GM21447 (cell line): Measurements from ENCODE around the gene PPP1CB.
"Not testable (repeated sequence)": the region's sequence is repeated elsewhere in the genome, so short reads cannot be mapped to it uniquely, and the experiment has no call there.

Experiments
- ATAC-seq: cut with Tn5 transposase; IDR thresholded peaks from one replicate; pipeline ENCODE4 v1.9.1; 2021; ENCODE audit not compliant: unreplicated experiment

Gene PPP1CB

GRCh38 chr2:28742619-28743018, 9.0 kb upstream of the PPP1CB start:
- not testable (repeated sequence) for ATAC-seq

GRCh38 chr2:28745225-28745624, 6.4 kb upstream of the PPP1CB start:
- no peak for ATAC-seq

DNA sequence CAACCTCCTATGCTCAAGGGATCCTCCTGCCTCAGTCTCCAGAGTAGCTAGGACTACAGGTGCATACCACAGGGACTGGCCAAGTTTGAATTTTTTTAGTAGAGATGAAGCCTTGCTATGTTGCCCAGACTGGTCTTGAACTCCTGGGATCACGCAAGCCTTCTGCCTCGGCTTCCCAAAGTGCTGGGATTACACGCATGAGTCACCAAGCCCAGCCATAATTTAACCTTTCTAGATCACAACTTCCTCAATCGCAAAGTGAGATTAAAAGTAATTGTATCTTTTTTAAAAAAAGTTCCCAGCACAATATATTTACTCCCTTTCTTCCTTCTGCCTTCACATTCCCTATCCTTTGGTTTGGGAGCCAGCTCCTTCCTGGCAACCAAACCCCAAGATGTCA, 5.8 kb upstream of the PPP1CB start:
- no peak for ATAC-seq

DNA sequence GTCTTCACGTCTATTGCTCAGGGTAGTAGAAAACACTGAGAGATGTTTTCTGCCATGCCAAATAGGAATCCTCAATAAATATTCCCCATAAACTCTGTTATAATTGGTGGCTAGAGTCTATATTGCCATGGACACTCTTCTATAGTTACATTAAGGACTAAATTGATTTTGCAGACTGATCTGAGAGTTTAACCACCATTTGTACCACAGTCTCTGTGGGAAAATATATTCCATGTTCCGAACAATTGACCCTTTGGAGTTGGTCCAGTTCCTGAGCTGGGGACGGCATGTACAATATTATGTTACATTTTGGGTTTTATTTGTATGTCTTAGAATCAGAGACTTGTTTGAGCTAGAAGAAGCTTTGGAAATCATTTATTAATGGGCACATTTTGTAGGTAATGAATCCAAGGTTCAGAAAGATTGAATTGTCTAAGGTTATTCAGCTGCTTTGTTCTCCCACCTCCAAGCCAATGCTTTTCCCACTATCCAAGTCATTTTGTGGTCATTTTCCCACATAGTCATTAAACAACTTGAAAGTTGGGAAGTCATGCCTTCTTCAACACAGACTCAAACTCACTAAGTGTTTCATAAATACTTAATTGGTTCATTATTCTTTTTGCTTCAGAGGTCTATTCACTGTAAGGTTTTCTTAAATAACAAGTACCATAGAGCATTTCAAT, 5.1 kb upstream of the PPP1CB start:
- no peak for ATAC-seq

DNA sequence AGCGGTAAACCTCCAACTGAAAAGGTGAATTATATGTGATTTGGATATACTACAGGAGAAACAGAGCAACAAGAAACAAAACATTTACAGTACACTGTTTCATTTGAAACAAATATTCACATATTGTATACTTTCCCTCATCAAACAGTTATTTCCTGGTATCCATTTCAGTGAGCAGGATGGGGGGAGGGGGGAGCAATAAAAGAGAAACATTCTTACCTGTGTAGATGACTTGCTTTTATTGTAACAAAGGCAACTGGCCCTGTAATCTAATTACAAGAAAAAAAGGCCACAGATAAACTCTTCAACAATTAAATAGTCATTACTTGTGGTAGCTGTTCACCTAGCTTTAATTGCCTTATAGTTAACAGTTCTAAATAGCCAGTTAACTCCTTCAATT, 3.9 kb upstream of the PPP1CB start:
- ATAC-seq = no peak

GRCh38 chr2:28748176-28748575, 3.5 kb upstream of the PPP1CB start:
- ATAC-seq = no peak

- no peak for ATAC-seq
Observed at GRCh38 chr2:28748941-28749340, 2.7 kb upstream of the PPP1CB start.

GRCh38 chr2:28749526-28749925, 2.1 kb upstream of the PPP1CB start:
- no peak for ATAC-seq

DNA sequence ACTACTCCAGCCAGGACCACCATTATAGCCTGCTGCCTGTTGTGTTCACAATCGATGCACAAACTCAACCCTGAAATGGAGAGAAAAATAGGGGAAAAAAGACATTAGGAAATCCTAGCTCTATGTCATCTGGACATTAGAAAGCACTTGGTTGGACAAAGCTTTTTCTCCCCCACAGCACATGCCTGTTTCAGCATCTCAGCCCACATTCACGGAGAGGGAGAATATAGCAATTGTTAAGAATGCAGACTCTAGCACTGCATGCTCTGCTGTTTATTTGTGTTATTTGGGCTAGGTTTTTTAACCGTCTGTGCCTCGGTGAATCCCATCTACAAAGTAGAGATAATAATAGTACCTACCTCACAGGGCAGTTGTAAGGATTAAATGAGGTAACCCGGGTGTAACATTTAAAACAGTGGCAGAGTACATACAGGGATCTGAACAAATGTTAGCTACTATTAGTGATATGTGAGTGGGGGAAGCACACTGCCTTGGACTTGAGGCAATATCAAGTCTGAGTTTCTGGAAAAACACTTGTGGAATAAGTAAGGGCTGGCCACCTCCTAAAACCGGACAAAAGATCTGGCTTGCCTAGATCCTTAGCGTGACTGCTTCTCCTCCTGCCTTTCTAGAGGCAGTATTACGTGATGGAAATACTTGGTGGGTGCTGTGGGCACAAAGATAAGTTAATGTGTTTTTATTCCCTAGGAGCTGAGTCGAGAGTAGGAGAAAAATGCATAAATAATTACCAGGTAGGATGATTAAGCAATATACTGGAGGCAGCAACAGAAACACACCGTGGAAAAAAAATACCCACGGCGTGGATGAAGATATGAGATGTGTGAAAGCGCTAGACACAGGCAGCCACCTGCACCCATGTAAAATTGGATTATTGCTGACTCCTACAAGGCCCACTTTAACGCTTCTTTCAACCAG, 1.0 kb upstream of the PPP1CB start:
- ATAC-seq = no peak

GRCh38 chr2:28751956-28752630, 463 bp downstream of the PPP1CB start:
- ATAC-seq = peak; percentile 25

- ATAC-seq = no peak
Observed at GRCh38 chr2:28752631-28753376, 1.2 kb downstream of the PPP1CB start.

DNA sequence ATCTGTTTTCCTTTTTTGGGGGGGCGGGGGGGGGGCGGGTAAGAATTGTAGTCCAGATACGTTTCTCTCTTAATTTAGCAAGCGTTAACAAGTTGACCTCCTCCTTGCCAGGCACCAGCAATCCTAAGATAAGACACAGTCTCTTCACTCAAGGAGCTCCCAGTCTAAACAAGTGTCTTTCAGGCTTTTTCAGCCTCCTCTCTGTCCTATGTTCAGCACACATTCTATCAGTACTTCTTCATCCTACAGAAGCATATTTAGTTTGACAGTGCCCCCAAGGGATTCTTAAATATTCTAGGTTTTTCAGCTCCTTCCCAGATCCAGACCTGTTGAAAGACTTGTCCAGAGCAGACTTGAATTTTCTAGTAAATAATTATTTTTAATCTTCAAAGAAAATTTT, 2.7 kb downstream of the PPP1CB start:
- ATAC-seq = no peak

DNA sequence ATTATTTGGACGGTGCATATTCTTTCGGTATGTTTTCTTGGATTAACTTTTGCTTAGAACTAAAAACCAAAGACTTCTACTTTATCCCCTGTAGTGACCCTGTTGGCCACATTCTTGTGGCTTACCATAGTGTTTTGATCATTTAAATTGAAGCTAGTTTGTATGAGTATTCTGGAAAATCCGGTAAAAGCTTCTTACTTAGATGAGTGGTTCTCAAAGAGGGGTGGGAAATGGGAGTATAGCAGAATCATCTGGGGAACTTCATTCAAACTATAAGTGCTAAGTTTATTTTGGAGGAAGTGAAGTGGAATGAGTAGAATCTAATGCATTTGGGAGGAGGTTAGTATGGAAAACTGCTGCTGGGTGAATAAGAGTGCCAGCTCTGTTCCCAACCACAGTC, 3.8 kb downstream of the PPP1CB start:
- no peak for ATAC-seq

DNA sequence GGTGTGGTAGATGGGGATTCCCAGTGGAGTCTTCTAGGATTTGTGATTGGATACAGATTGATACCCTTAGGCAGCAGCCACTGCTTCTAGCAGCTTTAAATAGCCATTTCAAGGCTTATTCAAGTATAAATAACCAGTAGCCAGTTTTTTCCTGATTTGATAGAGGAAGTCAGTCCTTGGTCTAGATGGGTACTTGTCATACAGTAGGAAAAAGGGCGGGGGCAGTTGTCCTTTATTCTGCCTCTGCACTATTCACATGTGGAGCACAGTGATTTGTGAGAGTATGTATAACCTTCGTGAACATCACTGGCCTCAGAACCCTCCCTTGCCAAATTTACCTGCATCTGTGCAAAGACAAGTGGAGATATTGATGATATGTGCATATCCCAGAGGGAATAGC, 6.8 kb downstream of the PPP1CB start:
- no peak for ATAC-seq

- no peak for ATAC-seq
Observed at GRCh38 chr2:28761420-28761819, 9.8 kb downstream of the PPP1CB start.

GRCh38 chr2:28764909-28765711, 13.5 kb downstream of the PPP1CB start:
- ATAC-seq = no peak

DNA sequence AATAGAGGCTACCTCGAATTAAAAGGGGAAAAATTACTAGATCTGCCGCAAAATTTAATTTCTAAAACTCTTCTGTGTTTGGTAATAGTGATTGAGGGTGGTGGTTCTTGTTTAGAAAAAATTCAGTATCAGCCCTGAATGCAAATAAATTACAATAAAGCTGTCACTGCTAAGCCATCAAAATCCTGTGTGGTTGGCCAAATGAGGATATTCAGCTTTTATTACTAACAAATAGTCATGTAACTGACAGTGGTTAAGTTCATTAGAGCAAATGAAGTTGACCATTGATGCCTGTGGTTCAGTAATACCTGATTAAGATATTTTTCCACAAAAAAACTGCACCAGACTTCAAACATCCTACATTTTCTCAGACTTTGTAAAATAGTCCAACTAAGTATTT, 14.4 kb downstream of the PPP1CB start:
- ATAC-seq = no peak

DNA sequence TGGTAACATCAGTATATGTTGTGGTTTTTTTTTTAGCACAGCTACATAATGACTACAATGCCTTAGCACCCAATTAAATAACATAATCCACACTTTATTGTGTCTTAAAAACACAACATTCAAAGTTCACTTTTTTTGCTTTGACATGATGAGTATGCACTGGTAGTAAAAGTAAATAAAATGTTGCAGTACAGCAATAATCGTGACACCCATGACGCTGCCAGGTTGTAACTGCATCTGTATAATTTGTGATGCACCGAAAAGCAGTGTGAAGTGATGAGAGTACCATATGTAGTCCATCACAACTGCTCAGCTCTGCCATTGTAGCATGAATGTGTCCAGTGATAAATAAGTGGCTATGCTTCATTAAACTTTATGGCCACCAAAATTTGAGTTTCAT, 15.7 kb downstream of the PPP1CB start:
- no peak for ATAC-seq

DNA sequence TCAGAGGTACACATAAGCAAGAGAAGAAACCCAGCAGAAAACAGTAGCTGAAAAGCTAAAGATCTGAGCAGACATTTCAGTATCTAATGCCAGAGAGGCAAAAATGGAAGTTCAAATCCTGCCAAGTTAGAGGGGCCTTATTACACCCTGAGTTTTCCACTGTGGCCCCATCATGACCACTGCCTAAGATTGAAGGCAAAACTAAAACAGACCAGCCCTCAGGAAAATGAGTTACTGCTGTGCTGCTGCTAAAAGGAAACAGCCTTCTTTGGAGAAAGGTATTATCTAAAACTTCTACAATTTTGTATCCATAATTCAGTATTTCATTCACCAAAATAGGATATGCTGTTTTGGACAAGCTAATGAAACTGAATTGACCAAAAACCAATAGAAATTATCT, 16.8 kb downstream of the PPP1CB start:
- no peak for ATAC-seq

DNA sequence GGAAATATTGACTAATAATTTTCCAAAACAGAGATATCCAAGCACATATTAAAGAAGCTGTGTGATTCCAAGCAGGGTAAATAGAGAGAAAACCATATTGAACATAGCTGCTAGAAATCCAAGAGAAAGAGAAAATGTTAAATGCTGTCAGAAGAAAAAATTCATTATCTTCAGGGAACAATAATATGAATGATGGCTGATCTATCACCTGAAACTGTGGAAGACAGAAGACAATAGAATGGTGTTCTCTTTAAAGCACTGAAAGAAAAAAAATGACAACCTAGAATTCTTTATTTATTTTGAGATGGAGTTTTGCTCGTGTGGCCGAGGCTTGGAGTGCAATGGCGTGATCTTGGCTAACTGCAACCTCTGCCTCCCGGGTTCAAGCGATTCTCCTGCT, 17.3 kb downstream of the PPP1CB start:
- ATAC-seq = no peak
